Kidney (tissue), 14 donors: ENCODE data around the gene NRP1. TPM values are rescaled to one million over a fixed set of nuclear protein-coding genes. Genes with fewer than 3 reads are reported as not detected.

ENCODE experiments used
- DNase-seq, 5 donors: peaks; one replicate each; pipeline ENCODE4 v3.0.0-alpha.2; 2013 to 2020
- FAIRE-seq: peaks from 2 replicates; lab custom pipeline; 2012; peaks lifted over from hg19 to GRCh38; lab: Jason Lieb, UNC
- H3K27ac ChIP-seq, 2 donors: one replicate each; pipeline ENCODE4 v1.7.0; 2013; ENCODE audit warnings: low read depth in 2 of 2, low read length in 2 of 2, inconsistent platforms in 1 of 2
- H3K27me3 ChIP-seq: one replicate; pipeline ENCODE4 v1.7.1; 2013; ENCODE audit warnings: low read length, inconsistent platforms; ENCODE audit not compliant: control insufficient read depth, insufficient read depth
- H3K36me3 ChIP-seq, 3 donors: one replicate each; pipeline versions ENCODE4 v1.7.0 to v1.7.1; 2013; ENCODE audit warnings: low read length in 3 of 3, control low read depth in 1 of 3, inconsistent platforms in 1 of 3; ENCODE audit not compliant: insufficient read depth in 3 of 3, control insufficient read depth in 2 of 3
- H3K4me1 ChIP-seq, 3 donors: one replicate each; pipeline versions ENCODE4 v1.7.0 to v1.7.1; 2013; ENCODE audit warnings: low read length in 3 of 3, inconsistent platforms in 1 of 3, low read depth in 1 of 3; ENCODE audit not compliant: control insufficient read depth in 2 of 3, insufficient read depth in 2 of 3
- H3K4me3 ChIP-seq, 3 donors: one replicate each; pipeline versions ENCODE4 v1.7.0 to v1.8.1; 2013; ENCODE audit warnings: low read length in 3 of 3, control low read depth in 1 of 3, inconsistent platforms in 1 of 3
- H3K9ac ChIP-seq, 3 donors: one replicate each; pipeline versions ENCODE4 v1.7.0 to v1.7.1; 2013; ENCODE audit warnings: low read length in 3 of 3, control low read depth in 1 of 3, inconsistent platforms in 1 of 3
- H3K9me3 ChIP-seq, 3 donors: one replicate each; pipeline versions ENCODE4 v1.7.0 to v1.7.1; 2013; ENCODE audit warnings: low read length in 3 of 3, control low read depth in 1 of 3, inconsistent platforms in 1 of 3; ENCODE audit not compliant: control insufficient read depth in 2 of 3, insufficient read depth in 1 of 3
- CTCF ChIP-seq: IDR thresholded peaks from 3 replicates; pipeline ENCODE4 v1.5.1; 2012; ENCODE audit warnings: mild to moderate bottlenecking, moderate library complexity, borderline replicate concordance; ENCODE audit not compliant: insufficient read depth; ENCODE audit errors: extremely low read depth
- intact Hi-C: fragments of 100-400 bp; cut with DNase I; formaldehyde crosslinking; loops from one replicate; pipeline ENCODE4 v1.11.1; 2022
- polyA plus RNA-seq: library from polyadenylated mRNA; stranded (reverse); fragments of 350-450 nt; fragmentation: Illumina TruSeq; extraction: RNeasy Lipid Tissue Mini Kit (QIAGEN cat#74804); gene quantifications from one replicate; pipeline ENCODE4 v1.2.3, GENCODE V29; 2014; ENCODE audit warnings: low read depth, low replicate concordance; ENCODE audit not compliant: insufficient read depth
- total RNA-seq: library from RNA; stranded (reverse); fragmentation: NEBNext Ultra II Directional; extraction: Animal tissue kit (Norgen Biotek cat#: 25700); gene quantifications from one replicate; pipeline ENCODE4 v1.2.1, GENCODE V29; 2021
- donor health status: control.
- donor health status: control.
- donor health status: control.
- donor health status: control.
- donor health status: control.
- donor health status: DM: yes; HTN: yes; CAD: no.
- donor health status: Normal renal cell carcinoma (clear cell type).

Gene NRP1
- total and polyA plus RNA-seq, 2 donors from 2014 or later: 40.5 to 243 TPM

GRCh38 chr10:33382216-33382600 is 47.7 kb upstream of the NRP1 start:
- Histone ChIP-seq H3K9me3 (no peaks in the 10 kb centered on the region), H3K27ac (no peak overlapping the region), H3K9ac (no peak overlapping the region), H3K4me3 (no peak overlapping the region), H3K27me3 (no peaks in the 10 kb centered on the region), H3K4me1 (no peaks in the 10 kb centered on the region), H3K36me3 (no peaks in the 10 kb centered on the region)
- DNase-seq (no peak), FAIRE-seq (no peak)
- TF ChIP-seq CTCF: no peak
- intact Hi-C loops: no loop called here

- Histone ChIP-seq H3K9me3 (no peaks in the 10 kb centered on the region), H3K9ac (no peak overlapping the region), H3K27me3 (no peaks in the 10 kb centered on the region), H3K36me3 (no peaks in the 10 kb centered on the region), H3K4me3 (no peak overlapping the region), H3K27ac (no peak overlapping the region), H3K4me1 (no peaks in the 10 kb centered on the region)
- no peak for FAIRE-seq
- no peak for TF ChIP-seq CTCF
- DNase-seq: peak in 2 of 5 donors; percentile 10 to 37
- intact Hi-C loops: no loop called here
Measured at GRCh38 chr10:33381451-33382215, 47.2 kb upstream of the NRP1 start.

GRCh38 chr10:33377658-33378025 is 43.2 kb upstream of the NRP1 start:
- no peak for DNase-seq
- no peak for TF ChIP-seq CTCF
- H3K4me1 ChIP-seq: peaks cover 0 to 3% (median 0%) of the 10 kb centered on the region in 3 donors
- no peaks in the 10 kb centered on the region for H3K36me3 ChIP-seq
- H3K4me3 ChIP-seq: no peak overlapping the region
- FAIRE-seq: no peak
- H3K9ac ChIP-seq: no peak overlapping the region
- H3K9me3 ChIP-seq: no peaks in the 10 kb centered on the region
- H3K27me3 ChIP-seq: no peaks in the 10 kb centered on the region
- intact Hi-C loops: no loop called here
- no peak overlapping the region for H3K27ac ChIP-seq
